CD4-positive, alpha-beta T cell treated with Interleukin-1 beta for 1 hour (primary cell): ENCODE measurements around the gene OR51B4.
"Not testable (repeated sequence)": the region's sequence is repeated elsewhere in the genome, so short reads cannot be mapped to it uniquely, and the experiment has no call there.

ENCODE experiments used
- DNase-seq, 2 donors: peaks; one replicate each; pipeline ENCODE4 v3.0.0-alpha.2; 2020 to 2022

Gene OR51B4

GRCh38 chr11:5269715-5270147 is 32.0 kb downstream of the OR51B4 start, which contains the start of gene HBE1:
TSS of gene HBE1 (minus strand) at chr11:5269945. CDS start at chr11:5269890, 55 bp downstream.
- no peak for DNase-seq

GRCh38 chr11:5267033-5267563 is 34.6 kb downstream of the OR51B4 start:
- no peak for DNase-seq

- DNase-seq: no peak
Observed at GRCh38 chr11:5266609-5267008, 35.1 kb downstream of the OR51B4 start.

GRCh38 chr11:5265832-5266231 is 35.9 kb downstream of the OR51B4 start:
- DNase-seq: no peak

- DNase-seq: no peak
Observed at GRCh38 chr11:5258543-5259262, 43.0 kb downstream of the OR51B4 start.

- DNase-seq: no peak
Observed at GRCh38 chr11:5257296-5257695, 44.5 kb downstream of the OR51B4 start.

- DNase-seq: not testable (repeated sequence)
Observed at GRCh38 chr11:5254646-5255413, 46.9 kb downstream of the OR51B4 start, which contains the start of gene HBG2. TSS of gene HBG2 (minus strand) at chr11:5254781. CDS start at chr11:5254728, 53 bp downstream.

- DNase-seq: not testable (repeated sequence)
Observed at GRCh38 chr11:5254023-5254422, 47.7 kb downstream of the OR51B4 start.

- not testable (repeated sequence) for DNase-seq
Observed at GRCh38 chr11:5253440-5253839, 48.3 kb downstream of the OR51B4 start.

GRCh38 chr11:5252919-5253265 is 48.9 kb downstream of the OR51B4 start:
- no peak for DNase-seq

GRCh38 chr11:5252192-5252918 is 49.4 kb downstream of the OR51B4 start:
- no peak for DNase-seq

- DNase-seq: no peak
Observed at GRCh38 chr11:5251746-5252145, 50.0 kb downstream of the OR51B4 start.
